Measurements from ENCODE around the gene TBX18.

GRCh38 chr6:84772428-84773132, 8.2 kb upstream of the TBX18 start:
- TF ChIP-seq EZH2phosphoT487 (IDR thresholded peaks at IDR 0.05; ENCODE audit: borderline replicate concordance, low read depth, low read length) (no peak), CTCF (conservative IDR thresholded peaks at IDR 0.05; ENCODE audit: low read length) (no peak)
